AG09319 (cell line): ENCODE measurements around the gene C2CD4D.
A peak's percentile ranks its signal among the peaks of the same experiment; 100 is the strongest.

ENCODE experiments used
- DNase-seq: peaks from one replicate; pipeline ENCODE4 v3.0.0-alpha.2; 2010; ENCODE audit warnings: low read depth; ENCODE audit errors: extremely low read depth
- CTCF ChIP-seq: IDR thresholded peaks from 2 replicates; pipeline ENCODE4 v1.5.1; 2011; ENCODE audit warnings: low read depth, mild to moderate bottlenecking, inconsistent platforms, low read length, moderate library complexity

The C2CD4D gene

GRCh38 chr1:151790940-151791651 is 48.5 kb downstream of the C2CD4D start:
- TF ChIP-seq CTCF = no peak
- no peak for DNase-seq

- DNase-seq = peak; percentile 99
- TF ChIP-seq CTCF = peak; percentile 10
Observed at GRCh38 chr1:151790071-151790939, 49.3 kb downstream of the C2CD4D start, which contains the start of gene TDRKH. Gene TDRKH (minus strand): TSS chr1:151790500. CDS start chr1:151783022, 7,478 bp downstream.
